Measurements from ENCODE around the gene AGFG1.

The AGFG1 gene

DNA sequence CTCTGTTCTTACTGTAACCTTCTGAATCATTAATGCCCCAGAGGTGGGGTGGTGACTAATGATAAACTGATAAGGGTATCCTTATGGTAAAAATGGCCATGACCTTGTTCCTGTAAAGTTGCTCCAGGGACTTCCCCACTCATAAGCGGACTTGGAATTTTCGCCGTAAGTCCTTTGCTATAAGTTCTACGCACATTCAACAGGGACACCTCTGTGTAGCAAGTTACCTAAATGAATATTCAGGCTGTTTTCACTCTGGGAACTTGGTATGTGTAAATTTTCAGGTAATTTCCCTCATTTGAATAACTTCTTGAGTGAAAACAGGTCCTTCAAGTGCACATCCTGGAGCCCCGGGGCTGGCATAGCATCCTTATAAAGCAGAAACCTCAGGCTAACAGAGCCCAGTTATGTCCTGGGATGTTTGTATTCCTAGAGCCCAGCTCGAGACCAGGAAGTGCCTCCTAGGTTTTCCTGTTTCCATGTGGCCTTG, 9.4 kb upstream of the AGFG1 start:
- ATAC-seq, result no peak
- TF ChIP-seq, protein P1, sequence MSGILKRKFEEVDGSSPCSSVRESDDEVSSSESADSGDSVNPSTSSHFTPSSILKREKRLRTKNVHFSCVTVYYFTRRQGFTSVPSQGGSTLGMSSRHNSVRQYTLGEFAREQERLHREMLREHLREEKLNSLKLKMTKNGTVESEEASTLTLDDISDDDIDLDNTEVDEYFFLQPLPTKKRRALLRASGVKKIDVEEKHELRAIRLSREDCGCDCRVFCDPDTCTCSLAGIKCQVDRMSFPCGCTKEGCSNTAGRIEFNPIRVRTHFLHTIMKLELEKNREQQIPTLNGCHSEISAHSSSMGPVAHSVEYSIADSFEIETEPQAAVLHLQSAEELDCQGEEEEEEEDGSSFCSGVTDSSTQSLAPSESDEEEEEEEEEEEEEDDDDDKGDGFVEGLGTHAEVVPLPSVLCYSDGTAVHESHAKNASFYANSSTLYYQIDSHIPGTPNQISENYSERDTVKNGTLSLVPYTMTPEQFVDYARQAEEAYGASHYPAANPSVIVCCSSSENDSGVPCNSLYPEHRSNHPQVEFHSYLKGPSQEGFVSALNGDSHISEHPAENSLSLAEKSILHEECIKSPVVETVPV (CRISPR knock-in tag; IDR thresholded peaks at IDR 0.05), result no peak

DNA sequence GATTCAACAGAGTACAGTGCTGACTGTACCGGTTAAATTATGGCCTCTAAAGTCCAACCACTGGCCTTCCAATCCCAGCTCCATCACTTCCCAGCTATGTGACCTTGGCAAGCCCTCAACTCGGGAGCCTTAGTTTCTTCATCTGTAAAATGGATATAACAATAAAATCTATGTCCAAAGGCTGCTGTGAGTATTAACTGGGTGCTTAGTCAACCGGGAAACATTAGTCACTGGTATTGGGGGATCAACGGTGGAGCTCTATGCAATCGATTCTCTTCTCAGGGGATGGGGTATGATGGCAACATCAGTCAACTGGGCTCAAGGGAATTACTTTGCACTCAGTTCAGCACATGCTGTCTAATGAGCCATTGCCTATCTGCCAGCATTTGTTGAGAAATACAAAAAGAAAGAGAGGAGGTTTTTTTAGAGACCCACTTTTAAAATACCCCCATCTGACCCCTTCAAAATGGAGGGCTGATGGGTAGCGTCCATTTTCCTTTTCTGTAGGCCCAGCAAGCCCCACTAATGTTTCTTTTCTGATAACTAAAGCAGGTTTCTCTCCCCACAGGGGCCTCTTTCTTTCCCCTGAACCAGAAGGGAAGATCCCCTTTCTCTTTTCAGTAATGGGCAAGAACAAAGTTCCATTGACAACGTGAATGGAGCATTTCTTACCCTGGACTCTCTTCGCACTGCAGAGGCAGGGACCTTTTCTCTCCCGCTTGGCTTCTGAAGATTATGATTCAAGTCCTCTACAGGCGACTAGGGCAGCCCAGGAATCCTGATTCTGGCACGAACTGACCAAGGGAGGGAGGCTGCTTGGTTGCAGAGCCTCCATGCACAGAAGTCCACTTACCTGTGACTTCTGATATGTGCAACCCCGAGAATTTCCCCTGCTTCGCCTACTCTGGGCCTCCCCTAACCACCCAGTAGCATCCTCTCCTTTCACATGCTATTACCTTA, 8.7 kb upstream of the AGFG1 start:
- TF ChIP-seq ISL1 (CRISPR knock-in tag; IDR thresholded peaks at IDR 0.05) (no peak), ESRRG (CRISPR knock-in tag; IDR thresholded peaks at IDR 0.05) (no peak)
- TF ChIP-seq, protein P2, sequence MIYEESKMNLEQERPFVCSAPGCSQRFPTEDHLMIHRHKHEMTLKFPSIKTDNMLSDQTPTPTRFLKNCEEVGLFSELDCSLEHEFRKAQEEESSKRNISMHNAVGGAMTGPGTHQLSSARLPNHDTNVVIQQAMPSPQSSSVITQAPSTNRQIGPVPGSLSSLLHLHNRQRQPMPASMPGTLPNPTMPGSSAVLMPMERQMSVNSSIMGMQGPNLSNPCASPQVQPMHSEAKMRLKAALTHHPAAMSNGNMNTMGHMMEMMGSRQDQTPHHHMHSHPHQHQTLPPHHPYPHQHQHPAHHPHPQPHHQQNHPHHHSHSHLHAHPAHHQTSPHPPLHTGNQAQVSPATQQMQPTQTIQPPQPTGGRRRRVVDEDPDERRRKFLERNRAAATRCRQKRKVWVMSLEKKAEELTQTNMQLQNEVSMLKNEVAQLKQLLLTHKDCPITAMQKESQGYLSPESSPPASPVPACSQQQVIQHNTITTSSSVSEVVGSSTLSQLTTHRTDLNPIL (CRISPR knock-in tag; IDR thresholded peaks at IDR 0.05; ENCODE audit: low read depth), result no peak
- ATAC-seq, result no peak

DNA sequence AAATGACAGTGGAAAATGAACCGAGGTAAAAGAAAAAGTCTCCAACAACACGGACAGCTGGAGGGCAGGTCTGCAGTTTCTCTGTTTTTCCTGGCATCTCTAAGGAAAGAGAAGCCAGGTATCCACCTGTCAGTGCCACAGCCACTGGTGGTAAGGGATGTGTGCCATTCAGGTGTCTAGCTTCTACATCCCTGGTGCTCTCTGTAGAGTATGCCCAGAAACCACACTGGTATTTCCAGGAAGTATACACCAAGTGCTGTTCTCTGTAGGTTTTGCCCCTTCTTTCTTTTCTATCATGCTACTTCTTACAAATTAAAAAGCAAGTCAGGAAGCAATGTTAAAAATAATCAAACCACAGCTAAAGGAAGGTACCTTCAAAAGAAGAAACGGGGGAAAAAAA, 7.6 kb upstream of the AGFG1 start:
- no peak for ATAC-seq
- TF ChIP-seq ESRRG (CRISPR knock-in tag; IDR thresholded peaks at IDR 0.05) (no peak), ISL1 (CRISPR knock-in tag; IDR thresholded peaks at IDR 0.05) (no peak), SNAI2 (CRISPR knock-in tag; IDR thresholded peaks at IDR 0.05) (no peak), ZFP30 (CRISPR knock-in tag; IDR thresholded peaks at IDR 0.05) (no peak), OSR1 (CRISPR knock-in tag; IDR thresholded peaks at IDR 0.05) (no peak), PPARA (CRISPR knock-in tag; IDR thresholded peaks at IDR 0.05; ENCODE audit: borderline replicate concordance) (no peak), ZNF8 (CRISPR knock-in tag; IDR thresholded peaks at IDR 0.05) (no peak), CSDC2 (CRISPR knock-in tag; IDR thresholded peaks at IDR 0.05) (no peak), ARNTL (CRISPR knock-in tag; IDR thresholded peaks at IDR 0.05; ENCODE audit: borderline replicate concordance, low read depth) (no peak)
- TF ChIP-seq, protein P3, sequence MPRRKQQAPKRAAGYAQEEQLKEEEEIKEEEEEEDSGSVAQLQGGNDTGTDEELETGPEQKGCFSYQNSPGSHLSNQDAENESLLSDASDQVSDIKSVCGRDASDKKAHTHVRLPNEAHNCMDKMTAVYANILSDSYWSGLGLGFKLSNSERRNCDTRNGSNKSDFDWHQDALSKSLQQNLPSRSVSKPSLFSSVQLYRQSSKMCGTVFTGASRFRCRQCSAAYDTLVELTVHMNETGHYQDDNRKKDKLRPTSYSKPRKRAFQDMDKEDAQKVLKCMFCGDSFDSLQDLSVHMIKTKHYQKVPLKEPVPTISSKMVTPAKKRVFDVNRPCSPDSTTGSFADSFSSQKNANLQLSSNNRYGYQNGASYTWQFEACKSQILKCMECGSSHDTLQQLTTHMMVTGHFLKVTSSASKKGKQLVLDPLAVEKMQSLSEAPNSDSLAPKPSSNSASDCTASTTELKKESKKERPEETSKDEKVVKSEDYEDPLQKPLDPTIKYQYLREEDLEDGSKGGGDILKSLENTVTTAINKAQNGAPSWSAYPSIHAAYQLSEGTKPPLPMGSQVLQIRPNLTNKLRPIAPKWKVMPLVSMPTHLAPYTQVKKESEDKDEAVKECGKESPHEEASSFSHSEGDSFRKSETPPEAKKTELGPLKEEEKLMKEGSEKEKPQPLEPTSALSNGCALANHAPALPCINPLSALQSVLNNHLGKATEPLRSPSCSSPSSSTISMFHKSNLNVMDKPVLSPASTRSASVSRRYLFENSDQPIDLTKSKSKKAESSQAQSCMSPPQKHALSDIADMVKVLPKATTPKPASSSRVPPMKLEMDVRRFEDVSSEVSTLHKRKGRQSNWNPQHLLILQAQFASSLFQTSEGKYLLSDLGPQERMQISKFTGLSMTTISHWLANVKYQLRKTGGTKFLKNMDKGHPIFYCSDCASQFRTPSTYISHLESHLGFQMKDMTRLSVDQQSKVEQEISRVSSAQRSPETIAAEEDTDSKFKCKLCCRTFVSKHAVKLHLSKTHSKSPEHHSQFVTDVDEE (CRISPR knock-in tag; IDR thresholded peaks at IDR 0.05), result no peak
- TF ChIP-seq, protein P1 (CRISPR knock-in tag; IDR thresholded peaks at IDR 0.05), result no peak
- TF ChIP-seq, protein P2 (CRISPR knock-in tag; IDR thresholded peaks at IDR 0.05; ENCODE audit: low read depth), result no peak

DNA sequence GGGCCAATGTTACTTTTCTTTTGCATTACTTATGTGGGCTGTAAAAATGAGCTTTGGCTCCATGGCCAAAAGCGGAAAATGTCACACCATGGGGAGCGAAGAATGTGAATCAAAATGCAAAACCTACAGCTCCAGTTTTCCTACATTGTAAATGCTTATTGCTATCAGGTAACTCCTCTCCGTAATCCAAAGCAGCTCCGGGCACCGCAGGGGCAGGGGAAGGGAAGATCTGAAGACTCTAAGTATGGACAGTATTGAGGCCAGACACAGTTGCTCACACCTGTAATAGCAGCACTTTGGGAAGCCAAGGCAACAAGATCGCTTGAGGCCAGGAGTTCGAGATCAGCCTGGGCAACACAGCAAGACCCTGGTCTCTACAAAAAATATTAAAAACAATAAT, 7.1 kb upstream of the AGFG1 start:
- no peak for ATAC-seq
- TF ChIP-seq ZFP3 (CRISPR knock-in tag; IDR thresholded peaks at IDR 0.05), result no peak
- TF ChIP-seq OSR1 (CRISPR knock-in tag; IDR thresholded peaks at IDR 0.05), result no peak
- TF ChIP-seq, protein P3 (CRISPR knock-in tag; IDR thresholded peaks at IDR 0.05), result no peak
- TF ChIP-seq TOX (CRISPR knock-in tag; IDR thresholded peaks at IDR 0.05; ENCODE audit: borderline replicate concordance), result no peak
- no peak for TF ChIP-seq RARB (CRISPR knock-in tag; IDR thresholded peaks at IDR 0.05)
- TF ChIP-seq TCF4 (CRISPR knock-in tag; IDR thresholded peaks at IDR 0.05; ENCODE audit: borderline replicate concordance), result no peak
- TF ChIP-seq GLIS3 (CRISPR knock-in tag; IDR thresholded peaks at IDR 0.05), result no peak
- TF ChIP-seq, protein P2 (CRISPR knock-in tag; IDR thresholded peaks at IDR 0.05; ENCODE audit: low read depth), result no peak
- no peak for TF ChIP-seq ISL1 (CRISPR knock-in tag; IDR thresholded peaks at IDR 0.05)
- TF ChIP-seq, protein P1 (CRISPR knock-in tag; IDR thresholded peaks at IDR 0.05), result no peak
- no peak for TF ChIP-seq ZFP30 (CRISPR knock-in tag; IDR thresholded peaks at IDR 0.05)
- TF ChIP-seq ZNF565 (CRISPR knock-in tag; conservative IDR thresholded peaks at IDR 0.05; ENCODE audit: low read depth), result no peak
- no peak for TF ChIP-seq ESRRG (CRISPR knock-in tag; IDR thresholded peaks at IDR 0.05)
